Stomach (tissue), 4 donors: ENCODE results near the gene G6PC3.

Experiments
- POLR2A ChIP-seq, 4 donors: fragments of 450-650 bp; IDR thresholded peaks; one replicate each; pipeline ENCODE4 v1.6.1; 2016; ENCODE audit warnings: antibody characterized with exemption in 4 of 4, control low read depth in 2 of 4, mild to moderate bottlenecking in 1 of 4, moderate library complexity in 1 of 4
- POLR2AphosphoS5 ChIP-seq, 3 donors: sonication (generic); formaldehyde crosslinking; IDR thresholded peaks; one replicate each; pipeline ENCODE4 v1.6.1; 2016; ENCODE audit warnings: antibody characterized with exemption in 3 of 3
- TF ChIP-seq, protein P1 (sequence below), 7 experiments: fragments of 450-650 bp in 4 of 7; fragments of 200-600 bp in 3 of 7; sonication (generic) in 3 of 7; IDR thresholded peaks; one replicate each; pipeline ENCODE4 v1.5.1; 2016 to 2019; ENCODE audit warnings: antibody characterized with exemption in 7 of 7, control low read depth in 2 of 7, mild to moderate bottlenecking in 1 of 7

DNA sequence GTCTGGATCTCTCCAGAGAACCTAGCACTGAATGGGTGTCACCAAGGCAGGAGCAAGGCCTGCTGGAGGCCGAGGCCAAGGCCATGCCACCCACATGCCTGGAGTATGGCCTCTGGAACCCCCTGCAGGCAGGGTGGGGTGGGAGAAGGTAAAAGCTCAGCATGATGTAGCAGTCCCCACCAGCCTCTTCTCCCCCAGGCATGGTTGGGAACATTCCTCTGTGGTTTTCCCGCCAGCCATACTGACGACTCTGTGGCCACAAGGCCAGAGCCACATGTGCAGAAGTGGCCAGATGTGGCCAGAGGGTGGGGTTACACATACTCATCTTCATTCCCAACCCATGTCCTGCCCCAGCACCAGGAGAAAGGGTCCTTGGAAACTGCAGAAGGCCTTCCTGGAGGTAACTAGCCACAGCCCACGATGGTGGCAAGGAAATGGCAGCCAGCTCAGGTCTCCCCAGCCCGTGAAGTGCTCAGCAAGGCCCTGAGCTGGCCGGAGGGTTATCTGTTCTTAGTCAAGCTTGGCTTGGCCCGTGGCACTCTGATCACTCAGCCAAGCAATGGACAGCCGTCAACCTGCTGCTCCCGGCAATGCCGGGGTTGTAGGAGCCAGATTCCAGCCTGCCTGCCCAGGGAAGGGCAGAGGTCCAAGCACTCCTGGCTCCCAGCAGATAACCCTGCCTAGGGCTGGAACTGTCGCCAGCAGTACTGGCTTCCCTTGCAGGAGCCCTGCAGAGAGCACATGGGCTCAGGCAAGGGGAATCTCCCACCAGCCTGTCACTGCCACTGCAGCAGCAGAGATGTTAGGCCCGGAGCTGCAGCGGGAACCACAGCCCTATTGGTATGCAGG lies 26.8 kb downstream of the G6PC3 start:
- TF ChIP-seq, protein P1, sequence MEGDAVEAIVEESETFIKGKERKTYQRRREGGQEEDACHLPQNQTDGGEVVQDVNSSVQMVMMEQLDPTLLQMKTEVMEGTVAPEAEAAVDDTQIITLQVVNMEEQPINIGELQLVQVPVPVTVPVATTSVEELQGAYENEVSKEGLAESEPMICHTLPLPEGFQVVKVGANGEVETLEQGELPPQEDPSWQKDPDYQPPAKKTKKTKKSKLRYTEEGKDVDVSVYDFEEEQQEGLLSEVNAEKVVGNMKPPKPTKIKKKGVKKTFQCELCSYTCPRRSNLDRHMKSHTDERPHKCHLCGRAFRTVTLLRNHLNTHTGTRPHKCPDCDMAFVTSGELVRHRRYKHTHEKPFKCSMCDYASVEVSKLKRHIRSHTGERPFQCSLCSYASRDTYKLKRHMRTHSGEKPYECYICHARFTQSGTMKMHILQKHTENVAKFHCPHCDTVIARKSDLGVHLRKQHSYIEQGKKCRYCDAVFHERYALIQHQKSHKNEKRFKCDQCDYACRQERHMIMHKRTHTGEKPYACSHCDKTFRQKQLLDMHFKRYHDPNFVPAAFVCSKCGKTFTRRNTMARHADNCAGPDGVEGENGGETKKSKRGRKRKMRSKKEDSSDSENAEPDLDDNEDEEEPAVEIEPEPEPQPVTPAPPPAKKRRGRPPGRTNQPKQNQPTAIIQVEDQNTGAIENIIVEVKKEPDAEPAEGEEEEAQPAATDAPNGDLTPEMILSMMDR (IDR thresholded peaks at IDR 0.05): no peak
- TF ChIP-seq POLR2A (IDR thresholded peaks at IDR 0.05) (no peak), POLR2AphosphoS5 (IDR thresholded peaks at IDR 0.05) (no peak)
